Lung microvascular endothelial cell (primary cell): ENCODE results near the gene GALT. TPM values are rescaled to one million over a fixed set of nuclear protein-coding genes. Genes with fewer than 3 reads are reported as not detected.
"Not testable (repeated sequence)": the region's sequence is repeated elsewhere in the genome, so short reads cannot be mapped to it uniquely, and the experiment has no call there.

Source experiments
- DNase-seq, 2 donors: peaks; one replicate each; pipeline versions ENCODE4 v3.0.0 to v3.0.0-alpha.2; 2010; ENCODE audit warnings: low read depth in 2 of 2
- total RNA-seq: library from RNA; depleted of rRNA; stranded (reverse); fragments of >200 nt; gene quantifications from 2 replicates; pipeline ENCODE4 v1.2.1, GENCODE V29; 2014

GALT gene
- total RNA-seq, 1 donor from 2014 or later: 27.0 TPM

DNA sequence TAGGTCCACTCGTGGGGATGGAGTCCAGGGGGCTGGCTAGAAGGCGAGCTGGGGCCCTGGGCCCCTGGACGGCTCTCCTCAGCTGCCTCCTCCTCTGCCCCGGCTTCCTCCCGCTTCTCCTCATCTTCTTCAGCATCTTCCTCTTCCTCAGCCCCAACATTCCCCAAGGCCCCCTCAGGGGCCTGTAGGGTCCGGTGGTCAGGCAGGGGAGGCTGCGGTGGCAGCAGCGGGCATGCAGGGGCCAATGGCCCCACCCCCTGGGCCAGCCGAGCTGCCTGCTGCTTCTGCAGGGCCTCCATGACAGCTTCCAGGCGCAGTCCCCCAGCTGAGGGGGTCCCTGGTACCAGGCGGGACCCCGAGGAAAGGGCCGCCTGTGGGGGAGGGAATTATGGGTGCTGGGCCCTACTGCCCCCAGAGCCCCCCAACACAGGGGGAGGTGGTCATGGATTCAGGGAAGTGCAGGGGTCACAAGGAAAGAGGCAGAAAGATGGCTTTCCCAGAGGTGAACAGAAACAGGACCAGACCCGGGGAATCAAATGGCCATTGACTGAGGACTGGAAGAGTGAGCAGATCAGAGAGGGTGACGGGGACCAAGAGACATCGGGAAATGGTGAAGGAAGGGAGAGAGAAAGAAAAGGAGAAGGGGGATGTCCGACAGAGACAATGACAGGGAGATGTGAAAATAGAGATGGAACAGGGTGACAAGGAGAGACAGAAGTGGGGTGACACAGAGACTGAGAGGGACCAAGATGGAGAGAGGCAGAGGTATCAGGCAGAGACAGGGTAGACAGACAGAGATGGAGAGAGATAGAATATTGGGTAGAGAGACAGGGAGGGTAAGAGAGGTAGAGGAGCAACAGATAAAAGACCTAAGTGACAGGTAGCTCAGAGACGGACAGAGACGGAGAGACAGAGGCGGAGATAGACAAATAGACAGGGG is 18.5 kb upstream of the GALT start:
- DNase-seq: no peak

DNA sequence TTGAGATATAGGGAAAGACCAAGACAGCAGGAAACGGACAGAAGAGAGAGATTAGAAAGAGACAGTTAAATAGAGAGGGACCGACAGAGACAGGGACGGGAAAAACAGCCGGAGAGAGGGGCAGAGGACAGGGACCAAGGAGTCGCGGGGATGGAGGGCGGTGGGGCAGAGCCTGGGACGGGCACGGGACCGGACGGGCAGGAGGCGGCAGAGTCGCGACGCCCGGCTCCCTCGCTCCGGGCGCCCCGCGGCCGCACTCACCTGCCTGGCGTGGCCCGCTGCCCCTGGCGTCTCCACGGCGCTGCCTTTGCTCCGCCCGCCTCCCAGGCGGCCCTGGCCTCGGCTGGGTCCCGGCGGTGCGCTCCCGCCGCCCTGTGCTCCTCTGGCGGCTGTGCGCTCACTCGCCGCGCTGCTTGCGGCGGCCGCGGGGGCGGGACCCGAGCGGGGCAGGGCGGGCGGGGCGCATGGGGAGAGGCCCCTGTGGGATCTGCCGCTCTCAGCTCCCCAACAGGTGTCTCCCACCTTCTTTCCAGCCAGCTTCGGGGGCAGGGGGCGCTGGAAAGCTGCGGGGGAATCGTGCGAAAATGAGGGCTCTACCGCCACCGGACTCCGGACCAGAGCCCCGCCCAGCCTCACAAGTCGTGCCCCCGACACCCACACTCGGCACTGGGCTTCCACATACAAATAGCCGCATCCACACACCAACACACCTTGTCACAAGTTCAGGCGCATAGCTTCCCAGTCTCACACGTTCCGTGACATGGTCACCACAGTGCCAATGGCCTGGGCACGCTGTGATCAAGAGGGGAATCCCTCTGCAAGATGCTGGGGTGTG is 17.6 kb upstream of the GALT start, which contains the start of gene ARID3C:
Gene ARID3C (minus strand): TSS at position 411 of the 835 bp plus-strand sequence. CDS start 1,052 bp downstream, outside the sequence.
- no peak for DNase-seq

DNA sequence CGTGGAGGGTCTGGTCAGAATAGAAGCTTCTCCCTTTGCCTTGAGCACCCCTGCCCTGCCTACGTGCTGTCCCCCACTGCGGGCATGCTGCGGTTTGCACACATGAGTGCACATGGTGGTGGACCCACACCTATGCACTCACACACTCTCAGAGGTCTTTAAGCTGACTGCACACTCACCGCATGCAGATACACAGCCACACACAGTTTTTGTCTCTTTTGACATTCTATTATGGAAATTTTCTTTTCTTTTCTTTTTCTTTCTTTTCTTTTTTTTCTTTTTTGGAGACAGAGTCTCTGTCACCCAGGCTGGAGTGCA is 17.0 kb upstream of the GALT start:
- no peak for DNase-seq

DNA sequence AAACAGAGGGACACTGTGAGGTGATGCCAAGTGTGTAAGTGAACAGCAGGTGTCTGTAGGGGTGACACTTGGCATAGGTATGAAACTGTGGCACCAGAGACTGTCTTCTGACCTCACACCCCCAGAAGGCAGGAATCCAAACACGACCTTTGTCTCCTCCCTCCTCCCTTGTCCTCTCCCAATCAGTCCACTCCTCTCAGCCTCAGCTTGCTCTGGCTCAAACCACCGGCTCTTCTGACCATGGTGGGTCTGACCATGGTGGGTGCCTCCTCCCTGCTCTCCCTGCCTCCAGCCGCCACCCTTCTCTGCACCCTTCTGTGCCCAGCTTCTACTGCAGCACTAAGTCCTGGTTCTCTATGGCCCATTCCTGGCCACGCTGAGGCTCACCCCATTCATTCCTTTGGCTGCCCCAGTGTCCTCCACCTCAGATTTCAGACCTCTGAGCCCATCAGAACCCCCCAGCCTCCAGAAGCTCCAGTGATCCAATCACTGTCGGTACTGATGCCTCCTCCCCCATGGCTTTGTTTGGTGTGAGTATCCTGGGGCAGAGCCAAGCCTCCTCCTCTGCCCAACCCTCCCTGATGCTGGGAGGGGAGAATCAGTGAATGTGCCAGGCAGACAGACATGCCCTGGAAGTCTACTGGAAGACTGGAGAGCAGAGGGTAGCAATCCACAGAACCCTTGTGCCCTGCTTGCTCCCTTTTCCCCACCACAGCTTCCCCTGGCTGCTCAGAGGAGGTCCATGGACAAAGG is 15.9 kb upstream of the GALT start:
- no peak for DNase-seq

DNA sequence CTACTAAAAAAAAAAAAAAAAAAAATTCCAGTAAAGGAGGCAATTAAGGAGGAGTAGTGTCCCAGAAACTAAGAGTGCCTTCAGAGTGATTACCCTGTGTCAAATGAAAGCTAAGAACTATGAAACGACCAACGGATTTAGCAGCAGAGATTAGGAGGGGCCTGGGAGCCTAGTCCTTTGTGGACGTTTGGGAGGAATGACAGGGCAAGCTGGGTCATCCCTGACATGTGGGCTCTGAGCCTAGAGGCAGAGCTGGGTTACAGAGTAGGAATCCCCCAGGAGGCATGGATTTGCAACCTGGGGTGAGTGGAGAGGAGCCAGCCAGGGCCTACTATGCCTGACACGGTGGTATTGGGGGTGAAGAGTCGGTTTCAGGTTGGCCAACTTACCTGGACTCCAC is 13.3 kb upstream of the GALT start:
- no peak for DNase-seq

DNA sequence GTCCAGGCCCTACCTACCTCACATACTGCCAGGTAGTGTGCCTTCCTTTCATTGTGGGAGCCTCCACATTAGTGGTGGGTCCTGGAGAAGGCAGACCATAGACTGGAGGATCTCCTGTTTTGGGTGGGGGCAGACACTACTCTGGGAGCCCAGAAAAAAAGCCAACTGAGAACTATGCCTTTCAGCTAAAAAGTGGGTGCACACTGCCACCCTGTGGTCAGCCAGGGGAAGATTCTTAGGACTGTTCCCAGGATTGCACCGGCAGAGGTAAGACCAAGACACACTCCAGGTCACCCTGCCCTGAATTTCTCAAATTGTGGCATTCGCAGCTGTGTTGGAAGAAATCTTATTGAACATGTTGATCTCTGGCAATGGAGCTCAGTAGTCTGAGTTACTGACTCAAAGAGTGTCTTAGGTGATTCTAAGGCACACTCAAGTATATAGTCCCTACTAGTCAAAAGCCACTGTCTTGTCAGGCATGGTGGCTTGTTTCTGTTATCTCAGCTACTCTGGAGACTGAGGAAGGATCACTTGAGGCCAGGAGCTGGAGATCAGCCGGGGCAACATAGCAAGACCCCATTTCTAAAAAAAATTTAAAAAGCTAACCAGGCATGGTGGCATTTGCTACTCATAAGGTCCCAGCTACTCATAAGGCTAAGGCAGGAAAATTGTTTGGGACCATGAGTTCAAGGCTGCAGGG is 12.5 kb upstream of the GALT start:
- DNase-seq: peak; percentile 71 to 74

DNA sequence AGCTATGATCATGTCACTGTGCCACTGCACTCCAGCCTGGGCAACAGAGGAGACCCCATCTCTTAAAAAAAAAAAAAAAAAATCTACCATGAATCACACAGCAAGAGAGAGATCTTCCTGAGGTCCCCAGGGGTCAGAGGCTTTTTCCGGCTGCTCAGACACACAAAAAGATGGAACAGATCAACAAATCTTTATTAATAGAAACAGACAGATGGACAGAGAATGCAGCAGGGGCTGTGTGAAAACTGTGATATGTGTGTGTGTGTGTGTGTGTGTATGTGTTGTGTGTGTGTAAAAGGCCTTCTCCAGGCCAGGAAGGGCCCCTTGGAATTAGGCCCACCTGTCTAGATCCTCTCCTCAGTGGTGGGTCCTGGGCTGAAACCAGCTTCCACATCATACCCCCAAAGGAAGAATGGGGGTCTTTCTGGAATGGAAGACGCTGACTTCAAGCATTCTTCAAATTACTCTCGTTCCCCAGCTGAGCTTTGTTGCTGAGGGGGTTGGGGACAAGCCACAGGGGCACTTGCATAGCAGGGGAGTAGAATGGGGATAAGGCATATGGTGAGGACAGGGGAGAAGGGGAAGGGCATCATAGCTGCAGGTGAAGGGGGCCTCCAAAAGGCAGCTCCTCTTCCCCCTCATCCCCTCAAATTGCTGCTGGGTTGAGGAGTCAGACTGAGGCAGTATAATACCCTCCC is 11.8 kb upstream of the GALT start:
- peak in 1 of 2 donors; percentile 30 for DNase-seq

DNA sequence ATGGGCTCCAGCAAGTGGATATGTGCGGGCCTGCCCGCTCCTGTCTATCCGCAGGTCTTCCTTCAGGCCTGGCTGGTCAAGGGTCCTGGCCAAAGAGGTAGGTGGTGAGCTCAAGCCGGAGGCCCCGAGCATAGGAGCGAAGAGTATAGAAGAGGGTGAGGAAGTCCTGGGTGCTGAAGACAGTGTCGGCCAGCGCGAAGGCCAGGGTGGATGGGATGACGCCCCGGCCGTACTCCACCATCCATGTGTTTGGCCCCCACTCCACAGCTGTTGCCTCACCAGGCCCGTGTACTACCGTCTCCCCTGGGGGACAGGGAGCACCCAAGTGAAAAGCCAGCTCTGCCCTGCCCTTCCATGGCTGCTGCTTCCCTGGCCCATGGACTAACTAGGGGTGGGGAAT is 10.9 kb upstream of the GALT start:
- no peak for DNase-seq

DNA sequence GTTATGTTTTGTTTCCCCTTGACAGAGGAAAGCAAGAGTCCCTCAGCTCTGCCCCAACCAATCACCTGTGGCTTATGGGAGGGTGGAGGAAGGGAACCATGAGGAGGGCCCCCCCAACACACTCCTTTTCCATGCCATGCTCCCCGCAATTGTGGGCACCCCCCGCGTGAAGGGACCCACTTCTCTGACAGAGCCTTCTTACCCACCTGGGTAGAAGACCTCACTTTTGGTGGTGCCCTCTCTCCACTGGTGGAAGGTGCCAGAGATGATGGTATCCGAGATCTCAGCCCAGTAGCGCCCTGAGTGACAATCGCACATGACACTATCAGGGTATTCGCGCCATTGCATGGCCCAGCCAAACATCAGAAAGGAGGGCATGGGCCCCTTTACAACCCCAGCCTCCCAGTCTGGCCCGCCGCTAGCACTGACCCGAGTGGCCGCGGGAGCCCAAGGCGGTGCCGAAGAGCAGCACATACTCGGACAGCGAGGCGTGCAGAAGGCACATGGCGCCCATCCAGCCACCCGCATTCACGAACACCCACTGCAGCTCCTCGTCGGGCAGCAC is 9.6 kb upstream of the GALT start:
- no peak for DNase-seq

DNA sequence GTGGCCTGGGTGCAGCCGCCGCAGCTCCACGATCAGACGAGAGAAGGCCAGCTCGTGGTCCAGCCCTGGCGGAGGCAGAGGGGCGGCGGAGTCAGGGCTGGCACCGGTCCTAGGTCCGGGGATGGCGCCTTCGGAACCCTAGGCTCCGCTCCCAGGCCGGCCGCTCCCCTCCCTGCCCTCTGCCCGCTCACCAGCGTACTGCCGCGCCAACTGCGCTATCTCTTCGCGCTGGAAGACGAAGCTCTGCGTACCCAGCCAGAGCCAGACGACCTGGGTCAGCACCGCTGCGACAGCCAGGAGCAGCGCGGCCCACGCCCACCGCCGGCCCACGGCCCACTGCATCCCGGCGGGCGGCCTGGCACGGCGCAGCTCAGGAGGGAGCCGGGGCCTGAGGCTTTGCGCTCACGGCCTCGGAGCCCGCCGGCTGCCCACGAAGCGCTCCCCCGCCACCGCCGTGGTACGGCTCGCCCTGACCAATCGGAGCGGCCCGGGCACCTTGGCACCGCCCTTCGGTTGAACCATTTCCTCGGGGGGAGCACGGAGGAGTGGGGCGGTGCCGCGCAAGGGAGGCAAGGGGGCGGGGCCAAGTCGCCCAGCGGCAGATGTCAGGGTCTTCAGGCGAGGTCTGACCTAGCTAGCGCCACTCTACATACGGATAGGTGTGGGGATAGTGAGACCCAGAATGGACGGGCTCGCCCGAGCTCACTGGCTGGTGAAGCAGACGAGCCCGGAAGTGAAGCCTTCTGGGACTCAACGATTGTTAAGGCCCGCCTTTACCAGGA is 8.9 kb upstream of the GALT start, which contains the start of gene SIGMAR1:
Gene SIGMAR1 (minus strand): TSS at position 432 of the 782 bp plus-strand sequence. CDS start 90 bp downstream, at position 342.
- DNase-seq: peak; percentile 93

DNA sequence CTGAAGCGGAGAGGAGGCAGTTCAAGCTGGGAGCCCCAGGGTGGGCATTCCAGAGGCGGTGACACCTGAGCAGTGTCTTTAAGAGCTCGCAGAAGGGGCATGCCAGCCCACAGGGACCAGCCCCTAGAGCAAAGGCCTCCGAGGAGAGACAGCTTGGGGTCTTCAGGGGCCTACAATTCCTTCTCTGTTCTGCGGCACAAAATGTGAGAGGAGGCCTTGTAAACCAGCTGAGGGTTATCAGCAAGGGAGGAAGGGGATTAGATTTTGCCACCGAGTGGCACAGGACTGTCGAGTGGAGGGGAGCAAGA is 8.4 kb upstream of the GALT start:
- DNase-seq: no peak

DNA sequence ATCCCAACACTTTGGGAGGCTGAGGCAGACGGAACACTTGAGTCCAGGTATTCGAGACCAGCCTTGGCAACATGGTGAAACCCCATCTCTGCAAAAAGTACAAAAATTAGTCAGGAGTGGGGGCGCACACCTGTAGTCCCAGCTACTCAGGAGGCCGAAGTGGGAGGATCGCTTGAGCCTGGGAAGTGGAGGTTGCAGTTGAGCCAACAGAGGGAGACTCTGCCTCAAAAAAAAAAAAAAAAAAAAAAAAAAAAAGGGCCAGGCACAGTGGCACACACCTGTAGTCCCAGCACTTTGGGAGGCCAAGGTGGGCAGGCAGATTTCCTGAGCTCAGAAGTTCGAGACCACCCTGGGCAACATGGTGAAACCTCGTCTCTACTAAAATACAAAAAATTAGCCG is 7.2 kb upstream of the GALT start:
- DNase-seq: not testable (repeated sequence)

DNA sequence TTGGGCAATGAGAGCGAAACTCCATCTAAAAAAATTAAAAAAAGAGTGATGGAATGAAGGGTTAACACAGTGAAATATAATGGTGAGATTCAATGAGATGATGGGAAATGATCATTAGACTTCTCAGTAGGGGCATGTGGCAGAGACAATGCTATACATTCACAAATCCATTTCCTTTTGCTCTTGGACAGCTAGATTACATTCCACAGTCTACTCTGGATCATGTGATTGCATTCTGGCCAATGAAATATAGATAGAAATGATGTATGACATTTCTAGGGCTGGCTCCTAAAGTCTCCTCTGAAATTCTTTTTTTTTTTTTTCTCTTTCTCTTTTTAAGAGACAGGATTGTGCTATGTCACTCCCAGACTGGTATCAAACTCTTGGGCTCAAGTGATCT is 3.8 kb upstream of the GALT start:
- DNase-seq: no peak

DNA sequence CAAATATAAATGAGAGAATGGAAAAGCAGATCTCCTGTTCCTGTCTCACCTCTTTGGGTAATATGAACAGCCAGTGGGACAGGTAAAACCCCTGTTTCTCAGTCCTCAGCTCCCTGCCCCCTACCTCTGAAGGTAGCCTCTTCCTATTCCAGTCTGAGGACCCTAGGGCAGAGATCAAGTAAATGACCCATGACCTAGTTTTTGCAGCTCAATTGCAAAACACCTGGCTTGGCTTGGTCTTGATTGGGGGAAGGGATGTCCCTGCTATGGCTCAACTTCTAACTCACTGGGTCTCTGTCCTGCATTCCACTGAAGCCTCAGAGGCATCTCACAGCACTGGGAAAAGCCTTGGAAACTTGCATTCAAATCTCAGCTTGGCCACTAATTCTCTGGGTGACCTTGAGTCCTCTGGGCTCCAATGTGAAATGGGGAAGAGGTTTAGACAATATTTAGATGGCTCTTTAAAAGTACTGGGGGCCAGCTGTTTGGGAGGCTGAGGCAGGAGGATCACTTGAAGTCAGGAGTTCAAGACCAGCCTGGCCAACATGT is 1.6 kb upstream of the GALT start:
- DNase-seq: no peak

DNA sequence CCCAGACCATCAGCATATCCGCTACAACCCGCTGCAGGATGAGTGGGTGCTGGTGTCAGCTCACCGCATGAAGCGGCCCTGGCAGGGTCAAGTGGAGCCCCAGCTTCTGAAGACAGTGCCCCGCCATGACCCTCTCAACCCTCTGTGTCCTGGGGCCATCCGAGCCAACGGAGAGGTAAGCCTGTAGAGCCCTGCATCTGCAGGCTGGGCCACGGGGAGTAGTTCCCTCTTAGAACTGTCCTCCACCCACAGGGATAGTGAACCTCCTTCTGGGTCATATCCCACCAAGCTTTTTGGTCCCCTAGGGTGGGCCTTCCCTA is 569 bp downstream of the GALT start:
- DNase-seq: no peak

DNA sequence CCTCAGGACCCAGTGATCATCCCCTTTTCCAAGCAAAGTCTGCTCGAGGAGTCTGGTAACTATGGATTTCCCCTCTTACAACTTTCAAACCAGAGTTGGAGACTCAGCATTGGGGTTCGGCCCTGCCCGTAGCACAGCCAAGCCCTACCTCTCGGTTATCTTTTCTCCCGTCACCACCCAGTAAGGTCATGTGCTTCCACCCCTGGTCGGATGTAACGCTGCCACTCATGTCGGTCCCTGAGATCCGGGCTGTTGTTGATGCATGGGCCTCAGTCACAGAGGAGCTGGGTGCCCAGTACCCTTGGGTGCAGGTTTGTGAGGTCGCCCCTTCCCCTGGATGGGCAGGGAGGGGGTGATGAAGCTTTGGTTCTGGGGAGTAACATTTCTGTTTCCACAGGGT is 1.2 kb downstream of the GALT start:
- DNase-seq: no peak

DNA sequence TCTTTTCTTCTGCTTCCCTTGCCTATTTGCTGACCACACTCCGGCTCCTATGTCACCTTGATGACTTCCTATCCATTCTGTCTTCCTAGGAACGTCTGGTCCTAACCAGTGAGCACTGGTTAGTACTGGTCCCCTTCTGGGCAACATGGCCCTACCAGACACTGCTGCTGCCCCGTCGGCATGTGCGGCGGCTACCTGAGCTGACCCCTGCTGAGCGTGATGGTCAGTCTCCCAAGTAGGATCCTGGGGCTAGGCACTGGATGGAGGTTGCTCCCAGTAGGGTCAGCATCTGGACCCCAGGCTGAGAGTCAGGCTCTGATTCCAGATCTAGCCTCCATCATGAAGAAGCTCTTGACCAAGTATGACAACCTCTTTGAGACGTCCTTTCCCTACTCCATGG is 2.2 kb downstream of the GALT start:
- DNase-seq: no peak

DNA sequence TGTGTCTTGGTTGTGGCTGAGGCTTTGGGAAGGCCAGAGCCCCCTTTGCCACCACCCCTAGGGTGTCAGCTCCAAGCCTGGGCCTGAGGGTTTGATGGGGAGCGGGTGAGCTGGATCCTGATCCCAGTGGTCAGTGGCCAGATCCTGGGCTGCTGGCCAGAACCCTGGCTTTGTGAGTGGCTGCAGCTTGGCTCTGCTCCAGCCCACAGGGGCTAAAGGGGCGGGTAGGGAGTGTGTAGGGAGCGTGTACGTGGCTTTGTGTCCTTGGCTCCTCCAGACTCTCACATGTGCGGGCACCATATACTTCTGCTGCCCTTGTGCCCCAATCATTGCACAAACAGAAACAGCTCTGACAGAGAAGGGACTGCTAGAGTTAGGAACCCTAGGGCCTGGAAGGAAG is 4.3 kb downstream of the GALT start:
- peak in 1 of 2 donors; percentile 43 for DNase-seq

DNA sequence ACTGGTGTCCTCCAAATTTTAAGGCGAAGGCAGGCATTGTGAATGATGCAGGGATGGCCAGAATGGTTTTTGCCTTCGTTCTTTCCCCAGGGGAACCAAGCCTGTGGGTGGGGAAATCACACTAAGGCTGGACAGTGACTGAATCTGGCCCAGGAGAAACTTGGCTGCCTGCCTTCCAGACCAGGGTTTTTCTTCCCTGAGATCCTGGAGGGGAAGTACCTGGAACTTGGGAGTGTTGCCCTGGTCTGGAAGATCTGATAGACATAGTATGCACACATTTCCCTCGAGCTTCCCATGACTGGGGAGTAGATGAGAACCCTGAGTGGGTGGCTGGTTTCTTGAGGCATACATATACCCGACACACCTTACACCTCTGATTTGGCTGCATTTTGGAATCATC is 4.8 kb downstream of the GALT start:
- DNase-seq: peak in 1 of 2 donors; percentile 28
